Panc1 (cell line): ENCODE data around the gene IGLL5.

Experiments
- CTCF ChIP-seq: fragments of 450-650 bp; IDR thresholded peaks from 2 replicates; pipeline ENCODE4 v1.5.1; 2017; ENCODE audit warnings: mild to moderate bottlenecking
- POLR2AphosphoS5 ChIP-seq: IDR thresholded peaks from 2 replicates; pipeline ENCODE4 v1.6.1; 2012; ENCODE audit warnings: mild to moderate bottlenecking, low read depth, low read length, moderate library complexity
- REST ChIP-seq, 2 experiments: IDR thresholded peaks; 2 replicates each; pipeline ENCODE4 v1.6.1; 2011 to 2012; ENCODE audit warnings: low read depth in 2 of 2, control low read depth in 1 of 2, low read length in 1 of 2, mild to moderate bottlenecking in 1 of 2, moderate library complexity in 1 of 2; ENCODE audit not compliant: insufficient read depth in 1 of 2
- SIN3A ChIP-seq: IDR thresholded peaks from 2 replicates; pipeline ENCODE4 v1.6.1; 2012; ENCODE audit warnings: low read depth, mild to moderate bottlenecking, low read length, moderate library complexity, borderline replicate concordance; ENCODE audit not compliant: insufficient read depth
- TCF7L2 ChIP-seq: IDR thresholded peaks from 2 replicates; pipeline ENCODE4 v1.6.1; 2011; ENCODE audit warnings: mild to moderate bottlenecking, low read depth, low read length, inconsistent platforms

GRCh38 chr22:22902247-22903001 is 14.8 kb downstream of the IGLL5 start:
- no peak for TF ChIP-seq POLR2AphosphoS5
- TF ChIP-seq CTCF: no peak
- no peak for TF ChIP-seq REST (IDR thresholded peaks at IDR 0.05; ENCODE audit: insufficient read depth in 1 of 2, low read depth in 2 of 2, low read length in 1 of 2)
- TF ChIP-seq SIN3A: no peak
- no peak for TF ChIP-seq TCF7L2
